HepG2 (cell line): ENCODE results near the gene CABP4. TPM values are rescaled to one million over a fixed set of nuclear protein-coding genes. Genes with fewer than 3 reads are reported as not detected.

Source experiments
- CBX1 ChIP-seq: IDR thresholded peaks from one replicate; pipeline ENCODE4 v1.6.1; 2016; ENCODE audit warnings: antibody characterized with exemption, low read depth
- ELF4 ChIP-seq: sonication (generic); formaldehyde crosslinking; IDR thresholded peaks from 2 replicates; pipeline ENCODE4 v1.5.0; 2020; ENCODE audit warnings: missing genetic modification reagents, mild to moderate bottlenecking, moderate library complexity, borderline replicate concordance
- FOXJ3 ChIP-seq: sonication (generic); formaldehyde crosslinking; IDR thresholded peaks from 2 replicates; pipeline ENCODE4 v1.4.0; 2020; ENCODE audit warnings: missing genetic modification reagents, mild to moderate bottlenecking, borderline replicate concordance
- JUNB ChIP-seq: sonication (generic); formaldehyde crosslinking; IDR thresholded peaks from 2 replicates; pipeline ENCODE4 v1.8.0; 2022; ENCODE audit warnings: missing genetic modification reagents, mild to moderate bottlenecking, borderline replicate concordance
- RFX1 ChIP-seq: fragments of 450-650 bp; IDR thresholded peaks from 2 replicates; pipeline ENCODE4 v1.6.1; 2017
- RORA ChIP-seq: sonication (generic); formaldehyde crosslinking; IDR thresholded peaks from 2 replicates; pipeline ENCODE4 v1.5.0; 2020; ENCODE audit warnings: mild to moderate bottlenecking, missing genetic modification reagents, moderate library complexity
- SMAD9 ChIP-seq: sonication (generic); formaldehyde crosslinking; IDR thresholded peaks from 2 replicates; pipeline ENCODE4 v1.5.1; 2020; ENCODE audit warnings: mild to moderate bottlenecking, missing genetic modification reagents
- TFDP1 ChIP-seq: IDR thresholded peaks from 2 replicates; pipeline ENCODE4 v1.6.1; 2016; ENCODE audit warnings: missing compliant biosample characterization, missing genetic modification reagents, borderline replicate concordance
- YY1 ChIP-seq: IDR thresholded peaks from 2 replicates; pipeline ENCODE4 v1.6.1; 2011; ENCODE audit warnings: low read length, low read depth, moderate library complexity, mild to moderate bottlenecking; ENCODE audit not compliant: insufficient read depth, insufficient replicate concordance
- ZHX2 ChIP-seq, 2 experiments: sonication (generic) in 1 of 2; formaldehyde crosslinking in 1 of 2; IDR thresholded peaks; 2 replicates each; pipeline versions ENCODE4 v1.6.1 to v1.9.0; 2014 to 2022; ENCODE audit warnings: antibody characterized with exemption in 1 of 2, borderline replicate concordance in 1 of 2, inconsistent platforms in 1 of 2, low read depth in 1 of 2, missing genetic modification reagents in 1 of 2
- ZIK1 ChIP-seq: sonication (generic); formaldehyde crosslinking; IDR thresholded peaks from 2 replicates; pipeline ENCODE4 v1.5.0; 2020; ENCODE audit warnings: mild to moderate bottlenecking, low read depth, missing genetic modification reagents, borderline replicate concordance
- ZNF18 ChIP-seq: sonication (generic); formaldehyde crosslinking; IDR thresholded peaks from 2 replicates; pipeline ENCODE4 v1.8.0; 2022; ENCODE audit warnings: mild to moderate bottlenecking, missing genetic modification reagents; ENCODE audit not compliant: insufficient replicate concordance
- ZNF234 ChIP-seq: sonication (generic); formaldehyde crosslinking; conservative IDR thresholded peaks from 2 replicates; pipeline ENCODE4 v1.5.1; 2020; ENCODE audit warnings: mild to moderate bottlenecking, missing genetic modification reagents
- ZNF260 ChIP-seq: sonication (generic); formaldehyde crosslinking; IDR thresholded peaks from 2 replicates; pipeline ENCODE4 v1.4.0; 2020; ENCODE audit warnings: missing genetic modification reagents, low read depth, mild to moderate bottlenecking, borderline replicate concordance
- ZNF431 ChIP-seq: sonication (generic); formaldehyde crosslinking; IDR thresholded peaks from 2 replicates; pipeline ENCODE4 v1.9.0; 2022; ENCODE audit warnings: missing genetic modification reagents, low read depth, mild to moderate bottlenecking, borderline replicate concordance
- ZNF556 ChIP-seq: sonication (generic); formaldehyde crosslinking; IDR thresholded peaks from 2 replicates; pipeline ENCODE4 v1.4.0; 2020; ENCODE audit warnings: mild to moderate bottlenecking, missing genetic modification reagents, borderline replicate concordance
- ZNF776 ChIP-seq: sonication (generic); formaldehyde crosslinking; IDR thresholded peaks from 2 replicates; pipeline ENCODE4 v1.4.0; 2020; ENCODE audit warnings: mild to moderate bottlenecking, missing genetic modification reagents
- ZNF788 ChIP-seq: sonication (generic); formaldehyde crosslinking; IDR thresholded peaks from 2 replicates; pipeline ENCODE4 v1.5.0; 2020; ENCODE audit warnings: mild to moderate bottlenecking, missing genetic modification reagents, borderline replicate concordance
- polyA plus RNA-seq, 8 experiments: library from polyadenylated mRNA; depleted of rRNA in 3 of 8; stranded (reverse) in 7 of 8; unstranded in 1 of 8; fragments of >200 nt; fragmentation: Illumina TruSeq in 4 of 8; extraction: Trizol in 4 of 8; gene quantifications; 2 replicates each; pipeline versions ENCODE4 v1.2.1 to v1.2.3, GENCODE V29; 2011 to 2016; ENCODE audit warnings: low read depth in 4 of 8, missing spikeins in 1 of 8, mixed read lengths in 1 of 8; ENCODE audit not compliant: insufficient read depth in 1 of 8
- total RNA-seq, 5 experiments: library from RNA; depleted of rRNA; stranded (reverse); fragments of >200 nt; fragmentation: Illumina TruSeq; extraction: Trizol; gene quantifications; 2 replicates each; pipeline ENCODE4 v1.2.3, GENCODE V29; 2016; ENCODE audit warnings: low read depth in 1 of 5

Gene CABP4
- total and polyA plus RNA-seq, 2 of the 13 experiments (the other 11 are each of a cell fraction or from before 2014, with no cell fraction given): not detected

- 0 out of 2 replicates have a peak, but pooled peaks have one; percentile 13 for TF ChIP-seq ZNF556 (CRISPR knock-in tag)
- TF ChIP-seq YY1: peak; percentile 11
- 0 out of 2 replicates have a peak, but pooled peaks have one; percentile 61 for TF ChIP-seq ZIK1 (CRISPR knock-in tag)
- TF ChIP-seq RORA (CRISPR knock-in tag): no peak
- no peak for TF ChIP-seq ZNF260 (CRISPR knock-in tag)
- no peak; the same call in 1 of the 2 replicates for TF ChIP-seq ZHX2 (IDR thresholded peaks at IDR 0.05; ENCODE audit: low read depth)
- TF ChIP-seq ZHX2 (CRISPR knock-in tag; IDR thresholded peaks at IDR 0.05; ENCODE audit: borderline replicate concordance): peak; percentile 70; the same call in 1 of the 2 replicates
- TF ChIP-seq ZNF788 (CRISPR knock-in tag): no peak
- TF ChIP-seq RFX1: no peak
- no peak for TF ChIP-seq ELF4 (CRISPR knock-in tag)
- TF ChIP-seq TFDP1 (CRISPR knock-in tag): peak; percentile 64; the same call in 1 of the 2 replicates
- TF ChIP-seq FOXJ3: no peak
- TF ChIP-seq ZNF431: no peak
- TF ChIP-seq ZNF234 (CRISPR knock-in tag): no peak
- no peak for TF ChIP-seq JUNB (CRISPR knock-in tag)
- no peak for TF ChIP-seq CBX1
- TF ChIP-seq ZNF776 (CRISPR knock-in tag): peak; percentile 57; the same call in 1 of the 2 replicates
- TF ChIP-seq ZNF18 (CRISPR knock-in tag): no peak
- no peak for TF ChIP-seq SMAD9 (CRISPR knock-in tag)
These were observed 34.3 kb upstream of the CABP4 start (continued) for GRCh38 chr11:67420646-67421429.
